Measurements from ENCODE around the gene PRXL2C. TPM values are rescaled to one million over a fixed set of nuclear protein-coding genes. Genes with fewer than 3 reads are reported as not detected.
"Not testable (repeated sequence)": the region's sequence is repeated elsewhere in the genome, so short reads cannot be mapped to it uniquely, and the experiment has no call there.

PRXL2C gene
- total RNA-seq, 1 experiment from 2014 or later = 15.2 TPM

DNA sequence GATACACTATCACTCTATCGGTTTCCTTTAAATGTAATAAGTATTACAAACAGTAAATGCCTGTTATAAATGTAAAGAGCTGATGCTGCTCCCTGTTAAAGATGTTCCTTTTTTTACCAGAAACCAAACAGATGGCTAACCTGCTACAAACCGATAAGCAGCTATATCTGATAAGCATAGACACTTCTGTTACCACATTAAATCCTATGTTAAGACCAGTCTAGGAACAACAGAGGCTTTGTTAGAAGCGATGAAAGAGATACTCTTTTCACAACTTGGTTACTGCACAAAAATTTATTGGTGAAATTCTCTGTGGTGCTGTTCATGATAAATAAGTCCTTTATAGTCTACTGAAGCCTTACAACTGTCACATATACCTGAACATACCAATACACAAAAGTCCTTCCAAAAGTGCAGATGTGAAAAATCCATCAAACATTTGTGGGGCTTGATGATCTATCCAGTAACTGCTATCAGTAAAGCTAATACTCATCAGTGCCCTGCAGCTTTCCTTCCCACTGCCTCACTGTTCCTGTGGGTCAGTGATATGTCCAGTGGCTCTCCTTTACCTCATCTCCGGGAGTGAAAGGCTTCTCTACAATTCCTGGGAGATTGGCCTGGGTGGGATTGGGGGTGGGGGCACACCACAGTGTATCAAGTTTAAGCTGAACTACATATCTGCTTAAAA lies 25.8 kb upstream of the PRXL2C start:
- ChIA-PET POLR2A (ENCODE audit: unreplicated experiment) (no interaction called here), CTCF (no interaction called here)
- BruUV-seq (replicated peaks) = no TSS peak
- Histone ChIP-seq H3K27me3 (ENCODE audit: low read length) (no peaks in the 10 kb centered on the region), H3K4me1 (ENCODE audit: insufficient read depth, low read length) (peaks cover 9% of the 10 kb centered on the region; the same call in 1 of the 2 replicates), H4K20me1 (ENCODE audit: low read length) (no peaks in the 10 kb centered on the region), H3K36me3 (ENCODE audit: low read depth, low read length) (no peaks in the 10 kb centered on the region), H3K9me3 (ENCODE audit: low read length) (no peaks in the 10 kb centered on the region), H3F3A (ENCODE audit: low read length, unreplicated experiment) (no peaks in the 10 kb centered on the region), H2AFZ (ENCODE audit: low read length) (no peak overlapping the region), H3K27ac (ENCODE audit: low read length) (no peak overlapping the region), H3K4me2 (ENCODE audit: low read length) (no peak overlapping the region), H3K79me2 (ENCODE audit: low read length) (no peaks in the 10 kb centered on the region), H3K9ac (ENCODE audit: low read length) (no peak overlapping the region), H3K9me2 (replicated peaks; ENCODE audit: low read length) (no peaks in the 10 kb centered on the region), H3K4me3 (ENCODE audit: low read length) (no peak overlapping the region)
- no peak for ATAC-seq
- TF ChIP-seq, protein P1, sequence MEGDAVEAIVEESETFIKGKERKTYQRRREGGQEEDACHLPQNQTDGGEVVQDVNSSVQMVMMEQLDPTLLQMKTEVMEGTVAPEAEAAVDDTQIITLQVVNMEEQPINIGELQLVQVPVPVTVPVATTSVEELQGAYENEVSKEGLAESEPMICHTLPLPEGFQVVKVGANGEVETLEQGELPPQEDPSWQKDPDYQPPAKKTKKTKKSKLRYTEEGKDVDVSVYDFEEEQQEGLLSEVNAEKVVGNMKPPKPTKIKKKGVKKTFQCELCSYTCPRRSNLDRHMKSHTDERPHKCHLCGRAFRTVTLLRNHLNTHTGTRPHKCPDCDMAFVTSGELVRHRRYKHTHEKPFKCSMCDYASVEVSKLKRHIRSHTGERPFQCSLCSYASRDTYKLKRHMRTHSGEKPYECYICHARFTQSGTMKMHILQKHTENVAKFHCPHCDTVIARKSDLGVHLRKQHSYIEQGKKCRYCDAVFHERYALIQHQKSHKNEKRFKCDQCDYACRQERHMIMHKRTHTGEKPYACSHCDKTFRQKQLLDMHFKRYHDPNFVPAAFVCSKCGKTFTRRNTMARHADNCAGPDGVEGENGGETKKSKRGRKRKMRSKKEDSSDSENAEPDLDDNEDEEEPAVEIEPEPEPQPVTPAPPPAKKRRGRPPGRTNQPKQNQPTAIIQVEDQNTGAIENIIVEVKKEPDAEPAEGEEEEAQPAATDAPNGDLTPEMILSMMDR (conservative IDR thresholded peaks at IDR 0.05; ENCODE audit: low read depth, low read length) = no peak
- no peak for TF ChIP-seq EZH2 (IDR thresholded peaks at IDR 0.05; ENCODE audit: low read length, unreplicated experiment)
- TF ChIP-seq EZH2phosphoT487 (IDR thresholded peaks at IDR 0.05; ENCODE audit: borderline replicate concordance, low read length) = no peak
- intact Hi-C loops (cut with micrococcal nuclease) = no loop called here
- DNase-seq = no peak

DNA sequence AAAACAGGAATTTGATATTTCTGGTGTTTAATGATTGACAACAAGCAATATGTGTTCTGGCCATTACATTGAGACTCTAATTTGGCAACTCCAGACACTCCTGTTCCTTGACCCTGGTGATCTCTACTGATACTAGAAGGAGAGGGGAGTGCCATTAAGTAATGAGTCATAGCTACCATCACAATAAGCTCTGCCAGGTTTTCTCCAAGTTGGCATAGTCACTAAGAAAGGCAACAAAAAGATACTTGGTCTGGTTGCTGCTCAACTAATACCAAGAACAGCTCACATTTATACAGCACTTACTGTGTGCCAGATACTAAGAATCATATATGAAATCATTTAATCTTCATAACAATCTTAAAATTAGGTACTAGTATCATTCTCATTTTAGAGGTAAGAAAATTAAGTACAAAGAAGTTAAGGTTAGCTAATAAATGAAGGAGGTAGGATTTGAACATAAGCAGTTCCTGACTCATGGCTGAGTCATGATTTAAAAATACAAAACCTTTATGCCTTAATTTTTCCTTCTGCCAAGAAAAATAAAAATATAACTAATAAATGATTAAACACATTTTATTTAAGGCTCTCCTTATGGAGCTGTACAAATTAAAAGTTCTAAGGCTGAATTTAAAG lies 19.9 kb upstream of the PRXL2C start:
- ATAC-seq = peak; percentile 85
- BruUV-seq (replicated peaks) = no TSS peak
- H3F3A ChIP-seq (ENCODE audit: low read length, unreplicated experiment) = peaks cover 6% of the 10 kb centered on the region
- CTCF ChIA-PET = interaction anchor here (0.6 kb wide), 1 partner anchor 381 kb away, joined by 3 read pairs; no protein-coding TSS in a partner anchor
- POLR2A ChIA-PET (ENCODE audit: unreplicated experiment) = interaction anchor here (0.6 to 0.7 kb wide), 2 partner anchors 70 to 105 kb away, joined by 5 to 14 read pairs; no protein-coding TSS in a partner anchor
- H2AFZ ChIP-seq (ENCODE audit: low read length) = no peak overlapping the region
- peaks cover 18% of the 10 kb centered on the region for H3K4me1 ChIP-seq (ENCODE audit: insufficient read depth, low read length)
- H3K27ac ChIP-seq (ENCODE audit: low read length) = peak overlapping the region; percentile 78
- H3K4me2 ChIP-seq (ENCODE audit: low read length) = peak overlapping the region; percentile 71
- H3K79me2 ChIP-seq (ENCODE audit: low read length) = no peaks in the 10 kb centered on the region
- no peak overlapping the region for H3K9ac ChIP-seq (ENCODE audit: low read length)
- peak; percentile 71 for DNase-seq
- no peaks in the 10 kb centered on the region for H3K9me2 ChIP-seq (replicated peaks; ENCODE audit: low read length)
- H3K4me3 ChIP-seq (ENCODE audit: low read length) = no peak overlapping the region
- TF ChIP-seq, protein P1 (conservative IDR thresholded peaks at IDR 0.05; ENCODE audit: low read depth, low read length) = no peak
- no peak for TF ChIP-seq EZH2phosphoT487 (IDR thresholded peaks at IDR 0.05; ENCODE audit: borderline replicate concordance, low read length)
- no peak for TF ChIP-seq EZH2 (IDR thresholded peaks at IDR 0.05; ENCODE audit: low read length, unreplicated experiment)
- no peaks in the 10 kb centered on the region for H3K36me3 ChIP-seq (ENCODE audit: low read depth, low read length)
- no peaks in the 10 kb centered on the region for H4K20me1 ChIP-seq (ENCODE audit: low read length)
- no peaks in the 10 kb centered on the region for H3K9me3 ChIP-seq (ENCODE audit: low read length)
- no peaks in the 10 kb centered on the region for H3K27me3 ChIP-seq (ENCODE audit: low read length)
- intact Hi-C loops (cut with micrococcal nuclease) = no loop called here

DNA sequence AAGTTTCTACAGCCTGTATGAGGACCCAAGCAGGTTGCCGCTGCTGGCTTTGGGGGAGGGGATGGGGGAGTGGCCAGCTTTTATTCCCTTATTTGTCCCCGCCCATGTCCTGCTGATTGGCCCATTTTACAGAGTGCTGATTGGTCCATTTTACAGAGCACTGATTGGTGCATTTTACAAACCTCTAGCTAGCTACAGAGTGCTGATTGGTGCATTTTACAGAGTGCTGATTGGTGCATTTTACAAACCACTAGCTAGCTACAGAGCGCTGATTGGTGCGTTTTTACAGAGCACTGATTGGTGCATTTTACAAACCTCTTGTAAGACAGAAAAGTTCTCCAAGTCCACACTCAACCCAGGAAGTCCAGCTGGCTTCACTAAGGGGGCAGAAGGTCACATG lies 18.7 kb upstream of the PRXL2C start:
- peaks cover 18% of the 10 kb centered on the region for H3K4me1 ChIP-seq (ENCODE audit: insufficient read depth, low read length)
- BruUV-seq (replicated peaks); CTCF ChIA-PET; H3K9me2 ChIP-seq (replicated peaks; ENCODE audit: low read length); ATAC-seq; H3K79me2 ChIP-seq (ENCODE audit: low read length); H3K27ac ChIP-seq (ENCODE audit: low read length); H3K4me3 ChIP-seq (ENCODE audit: low read length); H3K9ac ChIP-seq (ENCODE audit: low read length); POLR2A ChIA-PET (ENCODE audit: unreplicated experiment); intact Hi-C loops (cut with micrococcal nuclease); H3F3A ChIP-seq (ENCODE audit: low read length, unreplicated experiment); H3K4me2 ChIP-seq (ENCODE audit: low read length); H3K36me3 ChIP-seq (ENCODE audit: low read depth, low read length); DNase-seq; H3K9me3 ChIP-seq (ENCODE audit: low read length); H3K27me3 ChIP-seq (ENCODE audit: low read length); H2AFZ ChIP-seq (ENCODE audit: low read length); H4K20me1 ChIP-seq (ENCODE audit: low read length): not testable (repeated sequence)
